ENCODE results near the gene C19orf44. TPM values are rescaled to one million over a fixed set of nuclear protein-coding genes. Genes with fewer than 3 reads are reported as not detected.

C19orf44 gene
- total and polyA plus RNA-seq, 12 donors: 1.6 to 4.1 (median 3.1) TPM

- ATAC-seq (no peak), DNase-seq (no peak)
- no peaks in the 10 kb centered on the region for H3K9me3 ChIP-seq
- H3K36me3 ChIP-seq: peaks cover 0 to 99% (median 45%) of the 10 kb centered on the region in 9 donors
- no peak overlapping the region for H3K4me3 ChIP-seq
- intact Hi-C loops (cut with DNase I): no loop called here
- no peak for TF ChIP-seq CTCF (IDR thresholded peaks at IDR 0.05)
- no peak overlapping the region for H3K27ac ChIP-seq
- WGBS, 2 donors: 81 to 85% methylated on average over 15 of the region's 15 CpGs
- no peaks in the 10 kb centered on the region for H3K4me1 ChIP-seq
- no peaks in the 10 kb centered on the region for H3K27me3 ChIP-seq
Observed at GRCh38 chr19:16516381-16516780, 20.2 kb downstream of the C19orf44 start.

GRCh38 chr19:16516923-16517610, 20.9 kb downstream of the C19orf44 start:
- peaks cover 0 to 99% (median 52%) of the 10 kb centered on the region in 9 donors for H3K36me3 ChIP-seq
- no peak for TF ChIP-seq CTCF (IDR thresholded peaks at IDR 0.05)
- no peaks in the 10 kb centered on the region for H3K27me3 ChIP-seq
- H3K4me3 ChIP-seq: no peak overlapping the region
- DNase-seq: no peak
- WGBS, 2 donors: 83 to 85% methylated on average over 14 of the region's 14 CpGs
- no peaks in the 10 kb centered on the region for H3K4me1 ChIP-seq
- no peaks in the 10 kb centered on the region for H3K9me3 ChIP-seq
- intact Hi-C loops (cut with DNase I): no loop called here
- H3K27ac ChIP-seq: no peak overlapping the region
- ATAC-seq: peak in 2 of 8 donors; percentile 9 to 12

GRCh38 chr19:16518061-16518460, 21.9 kb downstream of the C19orf44 start:
- TF ChIP-seq CTCF (IDR thresholded peaks at IDR 0.05): no peak
- H3K27ac ChIP-seq: no peak overlapping the region
- no peak overlapping the region for H3K4me3 ChIP-seq
- intact Hi-C loops (cut with DNase I): no loop called here
- no peaks in the 10 kb centered on the region for H3K27me3 ChIP-seq
- no peaks in the 10 kb centered on the region for H3K9me3 ChIP-seq
- WGBS, 2 donors: 85 to 88% methylated on average over 14 of the region's 14 CpGs
- no peak for ATAC-seq
- peaks cover 0 to 99% (median 60%) of the 10 kb centered on the region in 9 donors for H3K36me3 ChIP-seq
- no peaks in the 10 kb centered on the region for H3K4me1 ChIP-seq
- no peak for DNase-seq

GRCh38 chr19:16518483-16519229, 22.5 kb downstream of the C19orf44 start:
- H3K4me1 ChIP-seq: no peaks in the 10 kb centered on the region
- peaks cover 0 to 99% (median 66%) of the 10 kb centered on the region in 9 donors for H3K36me3 ChIP-seq
- no peak for TF ChIP-seq CTCF (IDR thresholded peaks at IDR 0.05)
- no peak for DNase-seq
- no peak overlapping the region for H3K27ac ChIP-seq
- 86 to 87% methylated on average over 33 of the region's 33 CpGs for WGBS, 2 donors
- no peaks in the 10 kb centered on the region for H3K9me3 ChIP-seq
- H3K27me3 ChIP-seq: no peaks in the 10 kb centered on the region
- no peak for ATAC-seq
- H3K4me3 ChIP-seq: no peak overlapping the region
- intact Hi-C loops (cut with DNase I): no loop called here

All from heart right ventricle (tissue), 16 donors.